ENCODE measurements around the gene CLEC18A.
"Not testable (repeated sequence)": the region's sequence is repeated elsewhere in the genome, so short reads cannot be mapped to it uniquely, and the experiment has no call there.

Gene CLEC18A

DNA sequence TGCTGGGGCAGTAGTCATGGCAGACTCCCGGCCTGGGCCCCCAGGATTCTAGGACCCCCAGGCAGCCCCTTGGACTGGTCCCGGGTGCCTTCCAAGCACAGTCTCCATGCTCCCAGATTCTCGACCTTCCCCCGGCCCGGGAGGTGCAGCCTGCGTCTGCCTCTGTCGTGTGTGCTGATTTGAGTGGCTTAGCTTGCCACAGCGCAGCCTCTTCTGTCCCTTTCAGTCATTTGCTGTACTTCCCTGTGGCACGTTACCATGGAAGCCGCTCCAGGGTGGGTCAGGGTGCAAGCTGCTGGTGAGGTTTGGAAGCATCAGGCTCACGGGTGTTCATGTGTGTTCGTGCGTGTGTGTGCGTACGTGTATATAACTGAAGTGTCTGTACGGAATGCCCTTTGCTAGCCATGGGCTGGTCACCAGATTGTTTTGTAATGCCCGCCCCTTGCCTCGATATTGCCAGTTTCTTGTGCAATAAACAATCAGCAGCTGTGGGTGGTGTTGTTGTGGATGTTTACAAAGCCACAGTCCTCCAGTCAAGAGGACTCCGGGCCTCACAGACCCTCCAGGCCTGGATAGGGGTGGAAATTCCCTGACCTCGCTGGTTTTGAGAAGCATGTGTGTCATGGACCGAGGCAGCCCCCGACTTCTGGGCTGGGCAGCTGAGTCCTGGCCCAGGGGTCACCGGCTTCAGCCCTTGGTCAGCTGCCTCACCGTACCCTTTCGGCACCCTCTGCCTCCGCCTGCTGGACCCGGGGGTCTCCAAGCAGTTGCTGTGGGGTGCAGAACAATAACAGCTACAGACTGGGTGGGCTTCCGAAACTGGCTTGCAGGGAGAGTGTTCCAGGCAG is 9.7 kb upstream of the CLEC18A start:
- TF ChIP-seq, protein P1, sequence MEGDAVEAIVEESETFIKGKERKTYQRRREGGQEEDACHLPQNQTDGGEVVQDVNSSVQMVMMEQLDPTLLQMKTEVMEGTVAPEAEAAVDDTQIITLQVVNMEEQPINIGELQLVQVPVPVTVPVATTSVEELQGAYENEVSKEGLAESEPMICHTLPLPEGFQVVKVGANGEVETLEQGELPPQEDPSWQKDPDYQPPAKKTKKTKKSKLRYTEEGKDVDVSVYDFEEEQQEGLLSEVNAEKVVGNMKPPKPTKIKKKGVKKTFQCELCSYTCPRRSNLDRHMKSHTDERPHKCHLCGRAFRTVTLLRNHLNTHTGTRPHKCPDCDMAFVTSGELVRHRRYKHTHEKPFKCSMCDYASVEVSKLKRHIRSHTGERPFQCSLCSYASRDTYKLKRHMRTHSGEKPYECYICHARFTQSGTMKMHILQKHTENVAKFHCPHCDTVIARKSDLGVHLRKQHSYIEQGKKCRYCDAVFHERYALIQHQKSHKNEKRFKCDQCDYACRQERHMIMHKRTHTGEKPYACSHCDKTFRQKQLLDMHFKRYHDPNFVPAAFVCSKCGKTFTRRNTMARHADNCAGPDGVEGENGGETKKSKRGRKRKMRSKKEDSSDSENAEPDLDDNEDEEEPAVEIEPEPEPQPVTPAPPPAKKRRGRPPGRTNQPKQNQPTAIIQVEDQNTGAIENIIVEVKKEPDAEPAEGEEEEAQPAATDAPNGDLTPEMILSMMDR (conservative IDR thresholded peaks at IDR 0.05), result no peak
- H3K27ac ChIP-seq, result no peak overlapping the region

DNA sequence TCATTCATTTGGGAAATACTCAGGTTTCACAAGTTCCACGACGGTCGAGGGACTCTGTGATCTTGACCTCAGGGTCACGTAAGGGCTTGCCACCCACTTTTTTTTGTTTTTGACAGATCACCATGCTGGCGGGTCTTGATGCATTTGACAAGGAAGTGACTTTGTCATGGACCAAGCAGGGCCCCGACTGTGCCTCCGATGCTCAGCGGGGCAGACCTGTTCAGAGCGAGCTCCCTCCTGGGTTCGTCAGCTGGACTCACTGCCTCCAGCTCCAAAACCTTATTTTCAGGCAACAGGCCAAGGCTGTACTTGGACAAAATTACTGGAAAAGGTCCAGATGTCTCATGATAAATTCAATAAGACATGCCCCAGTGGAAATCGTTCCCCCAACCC is 9.0 kb upstream of the CLEC18A start:
- TF ChIP-seq, protein P1 (conservative IDR thresholded peaks at IDR 0.05), result no peak
- no peak overlapping the region for H3K27ac ChIP-seq

DNA sequence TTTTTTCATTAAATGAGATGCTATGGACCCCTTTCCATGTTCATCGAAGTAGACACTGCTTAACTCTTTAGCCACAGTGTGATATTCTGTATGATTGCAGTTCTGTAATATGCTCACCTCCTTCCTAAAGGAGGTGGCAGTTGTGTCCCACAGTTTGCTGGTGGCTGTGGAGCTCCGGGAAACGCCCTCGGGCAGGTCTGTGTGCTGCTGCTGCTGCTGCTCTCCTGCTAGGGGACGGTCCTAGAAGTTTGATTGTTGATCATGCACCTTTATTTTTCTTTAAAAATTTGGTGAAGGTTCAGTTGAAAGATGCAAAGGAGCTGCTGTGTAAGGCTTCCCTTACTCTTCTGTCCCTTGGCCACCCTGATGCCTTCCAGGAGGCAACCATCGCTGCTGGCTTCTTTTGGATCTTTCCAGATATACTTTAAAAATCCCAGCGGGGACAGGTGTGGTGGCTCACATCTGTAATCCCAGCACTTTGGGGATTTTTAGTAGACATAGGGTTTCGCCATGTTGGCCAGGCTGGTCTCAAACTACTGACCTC is 8.4 kb upstream of the CLEC18A start:
- TF ChIP-seq, protein P1 (conservative IDR thresholded peaks at IDR 0.05), result no peak

DNA sequence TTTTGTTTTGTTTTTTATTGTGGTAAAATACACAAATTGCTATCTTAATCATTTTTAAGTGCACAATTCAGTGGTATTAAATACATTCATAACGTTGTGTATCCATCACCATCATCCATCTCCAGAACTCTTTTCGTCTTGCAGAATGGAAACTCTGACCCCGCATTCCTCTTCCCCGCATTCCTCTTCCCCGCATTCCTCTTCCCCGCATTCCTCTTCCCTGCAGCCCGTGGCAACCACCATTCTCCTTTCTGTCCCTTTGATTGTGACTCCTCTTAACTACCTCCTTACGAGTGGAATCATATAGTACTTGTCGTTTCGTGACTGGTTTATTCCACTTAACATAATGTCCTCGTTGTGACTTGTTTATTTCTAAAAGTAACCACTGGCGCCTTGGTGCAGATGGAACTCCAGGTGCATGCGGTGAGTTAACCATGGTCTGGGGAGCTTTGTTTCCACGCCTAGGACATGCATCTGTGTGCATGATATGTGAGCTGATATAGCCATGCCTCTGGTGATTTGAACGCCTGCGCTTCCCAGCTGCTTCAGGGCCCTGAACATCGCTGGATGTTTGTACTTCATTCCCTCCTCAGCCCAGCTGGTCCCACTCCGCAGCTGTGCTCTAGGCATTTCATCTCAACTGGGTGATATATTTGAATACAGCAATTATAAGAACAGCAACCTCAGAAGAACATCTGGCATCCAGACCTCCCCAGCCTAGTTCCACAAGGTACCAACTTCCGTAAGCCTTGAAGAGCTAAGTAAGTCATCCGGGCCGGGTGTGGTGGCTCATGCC is 7.7 kb upstream of the CLEC18A start:
- not testable (repeated sequence) for H3K27ac ChIP-seq

More for the DNA sequence above, 8.4 kb upstream of the CLEC18A start:
- H3K27ac ChIP-seq, result no peak overlapping the region

- H3K27ac ChIP-seq, result not testable (repeated sequence)
These were observed 723 bp upstream of the CLEC18A start for GRCh38 chr16:69950411-69950810.

- not testable (repeated sequence) for H3K27ac ChIP-seq
These were observed 518 bp downstream of the CLEC18A start for GRCh38 chr16:69951672-69952031.

GRCh38 chr16:69952116-69952515 is 982 bp downstream of the CLEC18A start:
- not testable (repeated sequence) for H3K27ac ChIP-seq

DNA sequence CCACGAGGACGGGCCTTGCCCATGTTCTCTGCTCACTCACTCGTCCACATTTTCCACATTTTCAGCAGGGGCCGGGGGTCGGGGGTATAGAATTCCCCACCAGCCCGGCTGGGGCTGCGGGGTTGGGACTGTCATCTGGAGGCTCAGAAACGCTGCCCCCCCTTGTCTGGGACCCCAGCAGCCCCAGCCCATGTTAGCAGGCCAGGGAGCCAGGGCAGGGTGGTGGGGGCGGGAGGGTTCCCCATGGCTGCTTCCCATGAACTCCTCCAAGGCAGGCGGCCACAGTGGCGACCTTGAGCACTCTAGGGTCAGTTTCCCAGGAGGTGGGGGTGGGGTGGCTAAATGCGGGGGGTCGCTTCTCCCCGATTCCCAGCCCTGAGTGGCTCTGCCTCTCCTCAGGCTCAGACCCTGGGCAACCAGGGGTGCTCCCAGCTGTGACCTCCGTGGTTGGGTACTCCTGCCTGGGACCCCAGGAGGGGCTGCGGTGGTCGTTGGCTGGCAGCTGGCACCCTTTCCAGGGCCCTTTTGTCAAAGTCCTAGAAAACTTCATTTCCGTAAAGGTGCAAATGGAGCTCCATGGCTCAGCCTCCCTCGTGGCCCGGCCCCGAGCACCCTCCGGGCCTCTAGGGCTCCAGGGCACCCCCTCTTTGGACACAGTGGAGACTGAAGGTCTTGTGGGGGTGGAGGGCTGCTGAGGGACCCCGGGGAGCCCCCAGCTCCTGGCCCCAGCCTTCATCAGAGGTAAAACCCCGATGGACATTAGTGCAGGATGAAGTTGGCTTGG is 1.6 kb downstream of the CLEC18A start:
- not testable (repeated sequence) for H3K27ac ChIP-seq

GRCh38 chr16:69954241-69954640 is 3.1 kb downstream of the CLEC18A start:
- not testable (repeated sequence) for H3K27ac ChIP-seq

DNA sequence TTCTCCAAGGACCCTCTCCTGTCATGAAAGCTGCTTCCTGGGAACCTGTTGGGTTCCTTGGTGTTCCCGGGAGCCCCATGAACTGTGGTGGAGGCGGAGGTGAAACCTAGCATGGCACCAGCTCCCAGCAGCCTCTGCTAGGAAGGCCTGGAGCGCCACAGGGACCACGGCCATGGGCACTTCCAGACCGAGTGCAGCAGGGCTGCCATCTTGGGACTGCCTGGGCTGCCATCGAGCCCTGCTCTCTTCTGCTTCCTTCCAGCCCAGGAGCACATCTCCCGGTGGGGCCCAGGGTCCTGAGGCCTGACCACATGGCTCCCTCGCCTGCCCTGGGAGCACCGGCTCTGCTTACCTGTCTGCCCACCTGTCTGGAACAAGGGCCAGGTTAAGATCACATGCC is 12.2 kb downstream of the CLEC18A start:
- H3K27ac ChIP-seq, result not testable (repeated sequence)

DNA sequence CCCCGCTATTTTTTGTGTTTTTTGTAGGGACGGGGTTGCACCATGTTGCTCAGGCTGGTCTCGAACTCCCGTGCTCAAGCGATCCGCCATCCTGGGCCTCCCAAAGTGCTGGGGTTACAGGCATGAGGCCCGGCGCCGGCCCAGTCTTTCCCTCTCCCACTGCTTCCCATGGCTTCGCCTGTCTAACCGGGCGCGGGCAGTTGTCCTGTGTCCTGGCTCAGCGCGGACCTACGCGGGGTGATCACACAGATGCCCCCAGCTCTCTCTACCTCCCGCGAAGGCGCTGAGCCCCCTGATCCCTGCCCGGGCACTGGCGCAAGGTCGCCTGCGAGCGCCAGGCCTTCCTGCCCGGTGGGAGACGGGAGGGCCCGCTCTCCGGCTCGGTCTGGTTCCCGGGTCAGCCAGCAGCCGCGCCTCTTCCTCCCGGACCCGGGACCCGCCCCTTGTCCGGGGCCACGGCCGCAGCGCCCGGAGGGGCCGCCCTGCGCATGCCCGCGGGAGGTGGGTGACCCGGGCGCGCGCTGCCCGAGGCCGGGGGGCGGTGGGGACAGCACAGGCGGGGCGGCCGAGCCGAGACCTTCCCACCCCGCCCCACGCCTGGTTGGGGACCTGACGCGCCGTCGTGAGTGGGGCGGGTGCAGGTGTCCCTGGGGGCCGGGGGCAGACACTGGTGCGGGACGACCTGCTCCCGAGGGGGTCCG is 14.0 kb downstream of the CLEC18A start:
- not testable (repeated sequence) for H3K27ac ChIP-seq

DNA sequence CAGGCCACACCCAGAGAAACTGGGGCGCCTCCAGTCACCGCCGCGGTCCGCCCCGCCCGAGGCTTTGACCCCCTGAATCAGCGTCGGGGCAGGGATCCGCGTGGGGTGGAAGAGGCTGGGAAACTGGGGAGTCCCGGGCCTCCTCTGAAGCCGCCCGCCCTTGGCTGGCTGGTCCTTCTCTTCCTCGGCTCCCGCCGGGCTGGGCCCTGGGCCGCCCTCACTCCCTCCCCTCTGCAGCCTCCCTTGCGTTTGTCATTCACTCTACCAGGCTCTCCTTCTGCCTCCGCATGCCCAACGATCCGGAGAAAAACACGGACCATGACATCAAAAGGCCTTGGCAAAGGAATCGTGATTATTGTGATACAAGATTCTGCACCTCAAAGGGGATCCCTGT is 14.5 kb downstream of the CLEC18A start:
- not testable (repeated sequence) for H3K27ac ChIP-seq

DNA sequence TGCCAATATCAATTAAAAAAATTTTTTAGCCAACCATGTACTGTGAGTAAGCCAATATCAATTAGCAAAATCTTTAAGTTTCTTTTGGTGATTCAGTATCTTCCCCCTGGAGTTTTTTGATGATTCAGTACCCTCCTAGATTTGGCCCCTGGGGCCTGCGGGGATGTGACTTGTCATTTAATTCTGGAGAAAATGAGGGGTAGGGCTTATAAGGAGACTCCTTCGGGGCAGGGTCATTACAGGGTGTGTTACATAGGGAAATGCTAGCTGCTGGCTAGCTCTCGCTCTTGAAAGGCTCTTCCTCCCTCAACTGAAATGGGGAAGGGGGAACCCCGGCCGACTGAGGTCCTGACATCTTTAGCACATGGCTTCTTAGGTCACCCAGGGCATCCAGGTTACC is 16.6 kb downstream of the CLEC18A start:
- not testable (repeated sequence) for H3K27ac ChIP-seq

DNA sequence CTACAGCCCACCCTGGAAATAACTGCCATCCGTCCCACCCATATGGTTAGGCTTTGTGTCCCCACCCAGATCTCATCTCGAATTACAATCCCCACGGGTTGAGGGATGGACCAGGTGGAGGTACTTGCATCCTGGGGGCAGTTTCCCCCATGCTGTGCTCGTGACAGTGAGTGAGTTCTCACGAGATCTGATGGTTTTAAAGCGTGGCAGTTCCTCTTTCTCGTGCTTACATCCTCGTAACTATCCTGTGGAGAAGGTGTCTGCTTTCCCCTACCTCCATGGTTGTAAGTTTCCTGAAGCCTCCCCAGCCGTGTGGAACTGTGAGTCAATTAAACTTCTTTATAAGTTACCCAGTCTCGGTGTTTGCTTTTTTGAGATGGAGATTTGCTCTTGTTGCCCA is 17.0 kb downstream of the CLEC18A start:
- not testable (repeated sequence) for H3K27ac ChIP-seq

GRCh38 chr16:69969657-69970056 is 18.5 kb downstream of the CLEC18A start:
- H3K27ac ChIP-seq, result not testable (repeated sequence)

DNA sequence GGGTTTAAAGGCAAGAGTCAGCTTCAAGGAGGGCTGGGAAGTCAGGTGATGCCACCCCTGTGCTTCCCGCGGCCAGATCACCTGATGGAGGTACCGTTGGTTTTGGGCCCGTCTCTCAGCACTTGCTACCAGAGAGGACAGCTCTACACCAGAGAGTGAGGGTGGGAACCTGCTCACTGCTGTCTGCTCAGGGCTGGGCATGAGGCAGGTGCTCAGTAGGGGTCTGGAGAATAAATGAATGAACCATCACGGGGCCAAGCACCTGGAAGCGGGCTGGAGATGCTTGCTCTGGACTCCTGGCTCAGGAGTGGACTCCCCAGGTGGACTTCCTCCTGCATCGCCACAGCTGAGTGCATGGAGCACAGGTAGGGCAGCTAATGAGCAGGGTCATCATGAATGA is 21.0 kb downstream of the CLEC18A start:
- H3K27ac ChIP-seq, result not testable (repeated sequence)

- not testable (repeated sequence) for H3K27ac ChIP-seq
These were observed 21.8 kb downstream of the CLEC18A start for GRCh38 chr16:69972935-69973334.
